SU-DHL-6 (cell line): ENCODE measurements around the gene SLFNL1.

Source experiments
- CTCF ChIP-seq: fragments of 200-600 bp; sonication (generic); IDR thresholded peaks from one replicate; pipeline ENCODE4 v1.5.1; 2017; ENCODE audit warnings: antibody characterized with exemption, mild to moderate bottlenecking, low read length, moderate library complexity; ENCODE audit not compliant: insufficient read depth, poor library complexity, severe bottlenecking
- EZH2phosphoT487 ChIP-seq: fragments of 200-600 bp; sonication (generic), shearing (Covaris generic); conservative IDR thresholded peaks from 2 replicates; pipeline ENCODE4 v1.6.1; 2018; ENCODE audit warnings: mild to moderate bottlenecking, antibody characterized with exemption, low read length, moderate library complexity, mixed read lengths

GRCh38 chr1:40984066-40984465 lies 37.5 kb downstream of the SLFNL1 start:
- TF ChIP-seq CTCF (no peak), EZH2phosphoT487 (no peak)
